GM12878 (cell line): ENCODE results near the gene TBC1D2B.

Experiments
- CBX5 ChIP-seq: sonication (generic); IDR thresholded peaks from 2 replicates; pipeline ENCODE4 v1.6.1; 2016; ENCODE audit warnings: low read depth, moderate library complexity, mild to moderate bottlenecking, inconsistent platforms
- CHD4 ChIP-seq: fragments of 200-600 bp; sonication (generic); IDR thresholded peaks from 2 replicates; pipeline ENCODE4 v1.6.1; 2016; ENCODE audit warnings: mild to moderate bottlenecking
- FOS ChIP-seq: IDR thresholded peaks from 3 replicates; pipeline ENCODE4 v1.6.1; 2011; ENCODE audit warnings: borderline replicate concordance; ENCODE audit not compliant: insufficient read length; ENCODE audit errors: extremely low read depth
- IRF3 ChIP-seq: fragments of 450-650 bp; IDR thresholded peaks from 2 replicates; pipeline ENCODE4 v1.6.1; 2014; ENCODE audit warnings: mild to moderate bottlenecking
- IRF5 ChIP-seq: fragments of 450-650 bp; IDR thresholded peaks from 2 replicates; pipeline ENCODE4 v1.6.1; 2017; ENCODE audit warnings: borderline replicate concordance
- NFIC ChIP-seq: IDR thresholded peaks from 2 replicates; pipeline ENCODE4 v1.6.1; 2012; ENCODE audit warnings: low read depth, mild to moderate bottlenecking, inconsistent platforms, low read length, moderate library complexity
- POLR2AphosphoS5 ChIP-seq: IDR thresholded peaks from 2 replicates; pipeline ENCODE4 v1.6.1; 2011; ENCODE audit warnings: mild to moderate bottlenecking, low read length, inconsistent platforms
- RAD21 ChIP-seq: IDR thresholded peaks from 2 replicates; pipeline ENCODE4 v1.6.1; 2011; ENCODE audit warnings: mild to moderate bottlenecking, low read depth, low read length, moderate library complexity; ENCODE audit not compliant: insufficient read depth
- RCOR1 ChIP-seq: conservative IDR thresholded peaks from 2 replicates; pipeline ENCODE4 v1.6.1; 2012; ENCODE audit warnings: low read depth, low read length, improper control_type of control experiment
- TCF3 ChIP-seq: IDR thresholded peaks from 2 replicates; pipeline ENCODE4 v1.6.1; 2012; ENCODE audit warnings: low read depth, mild to moderate bottlenecking, low read length, borderline replicate concordance; ENCODE audit not compliant: insufficient read depth
- TF ChIP-seq, protein P1 (sequence below), 3 experiments: IDR thresholded peaks in 2 of 3; conservative IDR thresholded peaks in 1 of 3; 2 replicates each; pipeline ENCODE4 v1.5.1; 2011; ENCODE audit warnings: low read depth in 3 of 3, low read length in 3 of 3, mild to moderate bottlenecking in 3 of 3, control low read depth in 2 of 3, moderate library complexity in 2 of 3, inconsistent platforms in 1 of 3, mixed read lengths in 1 of 3; ENCODE audit not compliant: control insufficient read depth in 2 of 3, insufficient read depth in 1 of 3; ENCODE audit errors: extremely low read depth in 1 of 3

DNA sequence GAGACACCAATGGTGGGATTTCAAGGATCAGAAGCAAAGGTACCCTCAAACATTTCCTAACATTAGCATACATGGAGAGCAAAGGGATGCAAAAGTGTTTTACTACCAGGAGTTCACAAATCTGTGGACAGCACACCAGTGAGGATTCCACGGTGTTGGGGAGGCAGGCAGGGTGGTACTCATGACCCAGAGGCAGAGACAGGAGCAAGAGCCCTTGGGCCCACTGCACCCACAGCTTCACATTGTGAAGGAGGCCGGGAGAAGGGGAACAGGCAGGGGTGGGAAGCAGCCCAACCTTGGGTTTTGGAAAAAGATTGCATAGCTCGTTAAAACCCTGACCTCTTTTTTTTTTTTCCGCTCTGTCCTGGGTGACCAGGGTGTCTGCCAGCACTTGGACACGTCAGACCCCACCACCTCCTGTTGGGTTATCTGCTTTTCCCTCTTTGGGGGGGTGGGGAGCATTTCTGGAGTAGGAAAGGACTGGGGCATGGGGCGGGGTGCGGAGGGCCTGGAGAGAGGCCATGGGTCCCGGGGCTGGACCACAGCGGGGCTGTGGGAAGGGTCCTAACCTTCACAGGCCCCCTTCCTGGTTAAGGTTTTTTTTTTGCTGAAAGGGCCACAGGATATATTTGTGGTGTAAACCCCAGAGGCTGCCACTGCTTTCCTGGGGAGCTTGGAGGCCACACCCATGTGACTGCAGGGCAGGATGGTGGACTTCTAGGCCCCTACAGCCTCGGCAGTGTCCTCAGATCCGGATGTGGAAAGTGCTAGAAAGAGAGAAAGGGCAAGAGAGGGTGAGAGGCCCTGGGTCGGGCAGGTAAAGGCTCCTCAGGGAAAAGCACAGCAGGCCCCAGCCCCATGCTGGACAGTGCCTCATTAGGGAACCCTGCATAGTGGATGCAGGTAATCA is 27.3 kb upstream of the TBC1D2B start:
- TF ChIP-seq IRF3 (no peak), NFIC (no peak), CHD4 (no peak), IRF5 (no peak), FOS (no peak), RAD21 (no peak), RCOR1 (no peak), TCF3 (no peak), POLR2AphosphoS5 (no peak), CBX5 (no peak)
- TF ChIP-seq, protein P1, sequence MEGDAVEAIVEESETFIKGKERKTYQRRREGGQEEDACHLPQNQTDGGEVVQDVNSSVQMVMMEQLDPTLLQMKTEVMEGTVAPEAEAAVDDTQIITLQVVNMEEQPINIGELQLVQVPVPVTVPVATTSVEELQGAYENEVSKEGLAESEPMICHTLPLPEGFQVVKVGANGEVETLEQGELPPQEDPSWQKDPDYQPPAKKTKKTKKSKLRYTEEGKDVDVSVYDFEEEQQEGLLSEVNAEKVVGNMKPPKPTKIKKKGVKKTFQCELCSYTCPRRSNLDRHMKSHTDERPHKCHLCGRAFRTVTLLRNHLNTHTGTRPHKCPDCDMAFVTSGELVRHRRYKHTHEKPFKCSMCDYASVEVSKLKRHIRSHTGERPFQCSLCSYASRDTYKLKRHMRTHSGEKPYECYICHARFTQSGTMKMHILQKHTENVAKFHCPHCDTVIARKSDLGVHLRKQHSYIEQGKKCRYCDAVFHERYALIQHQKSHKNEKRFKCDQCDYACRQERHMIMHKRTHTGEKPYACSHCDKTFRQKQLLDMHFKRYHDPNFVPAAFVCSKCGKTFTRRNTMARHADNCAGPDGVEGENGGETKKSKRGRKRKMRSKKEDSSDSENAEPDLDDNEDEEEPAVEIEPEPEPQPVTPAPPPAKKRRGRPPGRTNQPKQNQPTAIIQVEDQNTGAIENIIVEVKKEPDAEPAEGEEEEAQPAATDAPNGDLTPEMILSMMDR (IDR thresholded peaks at IDR 0.05 in 2 of 3, conservative IDR thresholded peaks at IDR 0.05 in 1 of 3; ENCODE audit: control insufficient read depth in 2 of 3, extremely low read depth in 1 of 3, insufficient read depth in 1 of 3, low read depth in 3 of 3, low read length in 3 of 3) = no peak
